Measurements from ENCODE around the gene ERAP2.

GRCh38 chr5:96893342-96893741 lies 17.0 kb downstream of the ERAP2 start:
- no peak for TF ChIP-seq CTCF (IDR thresholded peaks at IDR 0.05)
- no peak for TF ChIP-seq POLR2A (IDR thresholded peaks at IDR 0.05)
